ENCODE results near the gene STIMATE.

Gene STIMATE

DNA sequence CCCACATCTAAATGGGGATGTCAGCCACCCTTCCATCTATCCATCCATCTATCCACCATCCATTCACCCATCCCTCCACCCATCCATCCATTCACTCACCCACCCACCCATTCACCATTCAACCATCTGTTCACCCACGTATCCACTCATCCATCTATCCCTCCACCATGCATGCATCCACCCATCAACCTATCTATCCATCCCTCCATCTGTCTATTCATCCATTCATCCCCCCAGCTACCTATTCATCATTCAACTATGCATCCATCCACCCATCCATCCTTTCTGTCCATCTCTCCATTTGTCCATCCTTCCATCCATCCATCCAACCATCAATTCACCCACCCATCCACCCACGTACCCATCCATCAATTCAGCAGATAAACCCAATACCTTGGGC, 88.2 kb downstream of the STIMATE start:
- TF ChIP-seq, protein P1, sequence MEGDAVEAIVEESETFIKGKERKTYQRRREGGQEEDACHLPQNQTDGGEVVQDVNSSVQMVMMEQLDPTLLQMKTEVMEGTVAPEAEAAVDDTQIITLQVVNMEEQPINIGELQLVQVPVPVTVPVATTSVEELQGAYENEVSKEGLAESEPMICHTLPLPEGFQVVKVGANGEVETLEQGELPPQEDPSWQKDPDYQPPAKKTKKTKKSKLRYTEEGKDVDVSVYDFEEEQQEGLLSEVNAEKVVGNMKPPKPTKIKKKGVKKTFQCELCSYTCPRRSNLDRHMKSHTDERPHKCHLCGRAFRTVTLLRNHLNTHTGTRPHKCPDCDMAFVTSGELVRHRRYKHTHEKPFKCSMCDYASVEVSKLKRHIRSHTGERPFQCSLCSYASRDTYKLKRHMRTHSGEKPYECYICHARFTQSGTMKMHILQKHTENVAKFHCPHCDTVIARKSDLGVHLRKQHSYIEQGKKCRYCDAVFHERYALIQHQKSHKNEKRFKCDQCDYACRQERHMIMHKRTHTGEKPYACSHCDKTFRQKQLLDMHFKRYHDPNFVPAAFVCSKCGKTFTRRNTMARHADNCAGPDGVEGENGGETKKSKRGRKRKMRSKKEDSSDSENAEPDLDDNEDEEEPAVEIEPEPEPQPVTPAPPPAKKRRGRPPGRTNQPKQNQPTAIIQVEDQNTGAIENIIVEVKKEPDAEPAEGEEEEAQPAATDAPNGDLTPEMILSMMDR (conservative IDR thresholded peaks at IDR 0.05; ENCODE audit: low read depth, low read length): no peak
- no peak overlapping the region for H3K4me3 ChIP-seq (ENCODE audit: low read depth, low read length)
- DNase-seq (ENCODE audit: low read depth): no peak

DNA sequence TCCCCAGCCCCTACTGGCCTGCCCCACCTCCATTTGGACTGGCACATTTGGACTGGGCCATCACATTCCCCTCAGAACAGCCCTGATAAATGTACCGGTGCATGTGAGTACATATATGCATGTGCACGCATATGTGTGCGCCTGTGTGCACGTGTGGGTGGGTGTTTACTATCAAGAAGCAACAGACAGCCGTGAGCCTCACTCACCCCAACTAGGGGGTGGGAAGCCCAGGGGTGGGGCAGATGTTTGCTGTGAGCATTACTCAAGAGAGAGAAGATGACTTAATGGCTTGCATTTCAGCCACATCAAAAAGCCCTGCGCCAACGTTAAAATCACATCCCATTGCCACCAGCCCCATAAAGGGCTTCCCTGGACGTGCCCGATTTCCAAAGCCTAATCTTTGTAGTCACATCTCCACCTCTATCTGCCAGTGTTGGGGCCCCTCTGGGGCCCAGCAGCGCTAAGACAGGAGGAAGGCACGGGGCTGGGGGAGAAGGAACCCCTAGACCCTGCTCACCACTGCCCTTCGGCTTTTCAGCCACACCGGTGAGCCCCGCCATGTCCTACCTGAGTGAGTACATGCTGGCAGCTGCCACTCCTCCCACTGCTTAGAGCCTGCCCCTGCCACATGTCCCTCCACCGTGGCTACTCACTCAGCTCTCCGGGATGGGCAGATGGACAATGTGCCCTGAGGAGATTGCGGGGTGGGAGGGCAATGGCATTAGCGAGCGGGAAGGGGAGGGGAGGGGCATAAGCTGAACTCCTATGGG, 91.9 kb downstream of the STIMATE start:
- no peak overlapping the region for H3K4me3 ChIP-seq (ENCODE audit: low read depth, low read length)
- TF ChIP-seq, protein P1 (conservative IDR thresholded peaks at IDR 0.05; ENCODE audit: low read depth, low read length): no peak
- DNase-seq (ENCODE audit: low read depth): no peak

DNA sequence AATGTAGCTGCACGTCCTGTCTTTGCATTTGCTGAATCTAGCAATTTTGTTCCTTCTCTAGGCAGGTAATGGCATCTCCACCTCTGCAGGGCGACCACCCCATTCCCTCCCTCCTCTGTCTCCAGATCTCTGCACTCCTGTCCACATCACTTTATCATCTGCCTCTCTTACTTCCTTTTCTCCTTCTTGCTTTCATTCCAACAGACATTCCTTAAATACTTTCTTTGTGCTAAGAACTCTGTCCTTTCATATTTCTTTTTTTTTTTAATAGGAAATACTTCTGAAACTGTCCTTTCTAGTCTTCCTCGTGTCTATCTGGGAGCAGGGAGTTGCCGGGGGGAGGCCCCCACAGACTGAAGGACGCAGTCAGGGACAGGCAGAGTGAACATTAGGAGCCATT, 95.5 kb downstream of the STIMATE start:
- no peak overlapping the region for H3K4me3 ChIP-seq (ENCODE audit: low read depth, low read length)
- DNase-seq (ENCODE audit: low read depth): peak; percentile 32
- TF ChIP-seq, protein P1 (conservative IDR thresholded peaks at IDR 0.05; ENCODE audit: low read depth, low read length): no peak

DNA sequence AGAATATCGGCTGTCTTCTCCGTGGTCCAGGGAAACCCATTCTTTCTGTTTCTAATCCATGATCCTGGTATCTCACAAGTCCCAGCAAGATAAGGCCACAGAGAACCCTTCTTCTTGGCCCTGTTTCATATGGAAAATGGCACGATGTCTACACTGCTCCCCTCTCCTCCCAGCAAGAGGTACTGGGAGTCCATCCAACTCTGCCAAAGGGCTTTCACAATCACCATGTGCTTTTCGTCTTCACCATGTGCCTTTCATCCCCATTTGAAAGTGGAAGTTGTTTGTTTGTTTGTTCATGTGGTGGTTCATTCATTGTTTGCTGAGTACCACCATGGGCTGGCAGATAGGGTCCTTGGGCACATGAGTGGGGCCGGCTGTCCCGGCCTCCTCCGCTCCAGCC, 97.3 kb downstream of the STIMATE start:
- no peak overlapping the region for H3K4me3 ChIP-seq (ENCODE audit: low read depth, low read length)
- TF ChIP-seq, protein P1 (conservative IDR thresholded peaks at IDR 0.05; ENCODE audit: low read depth, low read length): no peak
- DNase-seq (ENCODE audit: low read depth): peak; percentile 45

DNA sequence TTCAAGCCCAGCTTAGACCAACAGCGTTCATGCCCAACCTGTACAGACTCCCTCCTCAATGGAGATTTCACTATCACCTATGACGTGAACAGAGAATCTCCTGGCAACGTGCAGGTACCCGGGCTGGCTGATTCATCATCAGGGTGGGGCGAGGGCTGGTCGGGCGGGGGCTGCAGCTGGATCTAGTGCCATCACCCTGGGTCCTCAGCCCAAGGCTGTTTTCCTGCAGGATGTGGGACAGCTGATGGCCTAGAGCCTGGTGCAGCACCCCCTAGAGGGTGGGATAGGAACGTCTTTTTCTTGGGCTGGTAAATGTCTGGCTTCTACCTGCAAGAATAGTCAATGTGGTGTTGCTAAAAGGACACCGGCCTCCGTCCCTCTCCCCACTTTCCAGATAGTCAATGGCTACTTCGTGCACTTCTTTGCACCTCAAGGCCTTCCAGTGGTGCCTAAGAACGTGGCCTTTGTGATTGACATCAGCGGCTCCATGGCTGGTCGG, 98.3 kb downstream of the STIMATE start:
- TF ChIP-seq, protein P1 (conservative IDR thresholded peaks at IDR 0.05; ENCODE audit: low read depth, low read length): peak; percentile 60
- peak; percentile 19 for DNase-seq (ENCODE audit: low read depth)
- no peak overlapping the region for H3K4me3 ChIP-seq (ENCODE audit: low read depth, low read length)

DNA sequence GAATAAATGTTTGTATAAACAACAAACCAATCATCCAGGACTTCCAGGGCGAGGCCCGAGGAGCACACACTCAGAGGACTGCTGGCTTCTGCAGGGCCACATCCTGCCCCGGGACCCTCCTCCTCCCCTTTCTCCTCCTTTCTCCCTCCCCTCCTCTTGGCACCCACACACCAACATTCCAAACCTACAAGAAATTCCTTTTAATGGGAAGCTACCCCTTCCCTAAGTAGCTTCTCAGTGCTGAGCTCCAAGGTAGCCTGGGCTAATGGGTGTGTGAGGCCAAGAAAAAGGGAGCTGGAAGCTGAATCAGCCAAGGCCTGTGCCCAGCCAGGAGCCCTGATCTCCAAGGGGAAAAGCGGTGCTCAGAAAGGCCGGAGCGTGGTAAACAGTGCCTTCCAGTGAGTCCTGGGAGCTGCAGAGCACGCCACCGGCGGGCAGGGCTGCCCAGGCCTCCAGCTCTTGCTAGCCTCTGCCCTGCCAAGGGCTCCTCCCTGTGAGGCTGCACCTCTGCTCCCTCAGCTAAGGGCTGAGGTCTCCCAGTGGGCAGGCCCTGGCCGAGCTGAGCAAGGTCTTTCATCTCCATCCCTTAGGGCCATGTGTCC, 98.9 kb downstream of the STIMATE start:
- DNase-seq (ENCODE audit: low read depth): no peak
- no peak overlapping the region for H3K4me3 ChIP-seq (ENCODE audit: low read depth, low read length)
- TF ChIP-seq, protein P1 (conservative IDR thresholded peaks at IDR 0.05; ENCODE audit: low read depth, low read length): no peak

All from choroid plexus epithelial cell (primary cell).